Caco-2 (cell line): Measurements from ENCODE around the gene HSPB8. TPM values are rescaled to one million over a fixed set of nuclear protein-coding genes. Genes with fewer than 3 reads are reported as not detected.

ENCODE experiments used
- BruUV-seq: library from RNA; stranded (reverse); fragments of 400-500 nt; replicated peaks from 2 replicates; lab custom pipeline; 2021; lab: Mats Ljungman, UMichigan
- CTCF ChIA-PET: fragments of 300-600 bp; sonication (Branson Sonifier 250); formaldehyde crosslinking; loops from one replicate; lab custom pipeline; 2022; ENCODE audit warnings: antibody characterized with exemption; lab: Charles Lee
- POLR2A ChIA-PET: fragments of 300-600 bp; sonication (Branson Sonifier 250); formaldehyde crosslinking; loops from one replicate; lab custom pipeline; 2022; ENCODE audit warnings: antibody characterized with exemption; lab: Charles Lee
- DNase-seq, 2 experiments: peaks; one replicate each; pipeline versions ENCODE4 v3.0.0 to v3.0.0-alpha.2; 2020 to 2022
- H3K27me3 ChIP-seq: replicated peaks from 2 replicates; pipeline ENCODE4 v1.6.0; 2011; ENCODE audit warnings: low read length; ENCODE audit not compliant: control insufficient read depth, insufficient read depth
- H3K36me3 ChIP-seq: 2 replicates; pipeline ENCODE4 v1.5.1; 2011; ENCODE audit warnings: low read length; ENCODE audit not compliant: control insufficient read depth, insufficient read depth
- H3K4me1 ChIP-seq: fragments of 250-450 bp; sonication (Bioruptor Pico); 2 replicates; pipeline ENCODE4 v1.5.1; 2020; ENCODE audit warnings: mild to moderate bottlenecking
- H3K4me3 ChIP-seq: 2 replicates; pipeline ENCODE4 v1.5.1; 2011; ENCODE audit warnings: low read depth, mild to moderate bottlenecking, control low read depth, low read length
- H3K9me3 ChIP-seq: fragments of 250-450 bp; sonication (Bioruptor Pico); 2 replicates; pipeline ENCODE4 v1.5.1; 2020; ENCODE audit warnings: mild to moderate bottlenecking, moderate library complexity
- H3K27ac Mint-ChIP-seq: one replicate; pipeline ENCODE4 v1.8.0; 2022; ENCODE audit warnings: mixed read lengths; ENCODE audit not compliant: unreplicated experiment
- H3K27me3 Mint-ChIP-seq: one replicate; pipeline ENCODE4 v1.8.0; 2022; ENCODE audit warnings: mixed read lengths; ENCODE audit not compliant: insufficient read depth, unreplicated experiment
- H3K36me3 Mint-ChIP-seq: one replicate; pipeline ENCODE4 v1.8.0; 2022; ENCODE audit warnings: mild to moderate bottlenecking, mixed read lengths; ENCODE audit not compliant: insufficient read depth, unreplicated experiment
- H3K4me1 Mint-ChIP-seq: one replicate; pipeline ENCODE4 v1.8.0; 2022; ENCODE audit warnings: low read depth, mixed read lengths; ENCODE audit not compliant: unreplicated experiment
- H3K4me3 Mint-ChIP-seq: one replicate; pipeline ENCODE4 v1.8.0; 2022; ENCODE audit warnings: mild to moderate bottlenecking, moderate library complexity, mixed read lengths; ENCODE audit not compliant: unreplicated experiment
- H3K9me3 Mint-ChIP-seq: one replicate; pipeline ENCODE4 v1.8.0; 2022; ENCODE audit warnings: mixed read lengths; ENCODE audit not compliant: unreplicated experiment
- CTCF ChIP-seq, 2 experiments: fragments of 200-600 bp in 1 of 2; IDR thresholded peaks; 1 replicate in 1 of 2; 2 replicates in 1 of 2; pipeline versions ENCODE4 v1.5.1 to v1.8.0; 2011 to 2022; ENCODE audit warnings: antibody characterized with exemption in 1 of 2, control low read depth in 1 of 2, inconsistent platforms in 1 of 2, low read depth in 1 of 2, low read length in 1 of 2, mild to moderate bottlenecking in 1 of 2, moderate library complexity in 1 of 2; ENCODE audit not compliant: insufficient read depth in 1 of 2, severe bottlenecking in 1 of 2, unreplicated experiment in 1 of 2
- intact Hi-C: fragments of 100-400 bp; cut with micrococcal nuclease; formaldehyde crosslinking; loops from one replicate; pipeline ENCODE4 v1.10.0; 2022; ENCODE audit not compliant: unreplicated experiment
- total RNA-seq: library from RNA; stranded (reverse); gene quantifications from 2 replicates; pipeline ENCODE4 v1.2.3, GENCODE V29; 2022

The HSPB8 gene
- total RNA-seq, 1 experiment from 2014 or later, result 17.1 TPM

- no TSS peak for BruUV-seq
- H3K36me3 ChIP-seq, result no peaks in the 10 kb centered on the region
- ChIA-PET CTCF (no interaction called here), POLR2A (no interaction called here)
- H3K4me3 ChIP-seq, result no peak overlapping the region
- Mint-ChIP-seq H3K27ac (no peak overlapping the region), H3K9me3 (peaks cover 35% of the 10 kb centered on the region), H3K4me1 (no peaks in the 10 kb centered on the region), H3K4me3 (no peak overlapping the region), H3K27me3 (peaks cover 9% of the 10 kb centered on the region), H3K36me3 (no peaks in the 10 kb centered on the region)
- no peaks in the 10 kb centered on the region for H3K4me1 ChIP-seq
- peaks cover 5% of the 10 kb centered on the region; the same call in 1 of the 2 replicates for H3K9me3 ChIP-seq
- intact Hi-C loops, result no loop called here
- H3K27me3 ChIP-seq, result no peaks in the 10 kb centered on the region
- no peak for TF ChIP-seq CTCF (IDR thresholded peaks at IDR 0.05; ENCODE audit: insufficient read depth in 1 of 2, low read depth in 1 of 2, low read length in 1 of 2, severe bottlenecking in 1 of 2, unreplicated experiment in 1 of 2)
- no peak for DNase-seq
These were observed 29.5 kb upstream of the HSPB8 start for GRCh38 chr12:119149270-119149669.

- CTCF ChIA-PET, result no interaction called here
These were observed 27.2 kb upstream of the HSPB8 start for GRCh38 chr12:119151445-119152026.

More at GRCh38 chr12:119151445-119152026, 27.2 kb upstream of the HSPB8 start:
- H3K36me3 ChIP-seq, result no peaks in the 10 kb centered on the region
- H3K4me3 ChIP-seq, result no peak overlapping the region
- Mint-ChIP-seq H3K27ac (no peak overlapping the region), H3K36me3 (no peaks in the 10 kb centered on the region), H3K4me3 (no peak overlapping the region), H3K4me1 (no peaks in the 10 kb centered on the region), H3K27me3 (no peaks in the 10 kb centered on the region), H3K9me3 (peaks cover 35% of the 10 kb centered on the region)
- DNase-seq, result no peak
- POLR2A ChIA-PET, result no interaction called here
- no peak for TF ChIP-seq CTCF (IDR thresholded peaks at IDR 0.05; ENCODE audit: insufficient read depth in 1 of 2, low read depth in 1 of 2, low read length in 1 of 2, severe bottlenecking in 1 of 2, unreplicated experiment in 1 of 2)
- intact Hi-C loops, result no loop called here
- BruUV-seq, result no TSS peak
- H3K4me1 ChIP-seq, result no peaks in the 10 kb centered on the region
- H3K27me3 ChIP-seq, result no peaks in the 10 kb centered on the region
- H3K9me3 ChIP-seq, result peaks cover 5% of the 10 kb centered on the region; the same call in 1 of the 2 replicates
